ENCODE data around the gene CETP. TPM values are rescaled to one million over a fixed set of nuclear protein-coding genes. Genes with fewer than 3 reads are reported as not detected.

Gene CETP, protein sequence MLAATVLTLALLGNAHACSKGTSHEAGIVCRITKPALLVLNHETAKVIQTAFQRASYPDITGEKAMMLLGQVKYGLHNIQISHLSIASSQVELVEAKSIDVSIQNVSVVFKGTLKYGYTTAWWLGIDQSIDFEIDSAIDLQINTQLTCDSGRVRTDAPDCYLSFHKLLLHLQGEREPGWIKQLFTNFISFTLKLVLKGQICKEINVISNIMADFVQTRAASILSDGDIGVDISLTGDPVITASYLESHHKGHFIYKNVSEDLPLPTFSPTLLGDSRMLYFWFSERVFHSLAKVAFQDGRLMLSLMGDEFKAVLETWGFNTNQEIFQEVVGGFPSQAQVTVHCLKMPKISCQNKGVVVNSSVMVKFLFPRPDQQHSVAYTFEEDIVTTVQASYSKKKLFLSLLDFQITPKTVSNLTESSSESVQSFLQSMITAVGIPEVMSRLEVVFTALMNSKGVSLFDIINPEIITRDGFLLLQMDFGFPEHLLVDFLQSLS
- total RNA-seq, result 1 to 10 TPM in 1 of 4 donors, not detected in 3; 1.6 TPM

GRCh38 chr16:56961851-56962281 is at the start of gene CETP:
Gene CETP, plus strand, starts transcription at chr16:56961950. Its CDS starts 30 bp downstream, at chr16:56961980.
- H3K4me3 ChIP-seq, result no peak within 1 kb of the TSS
- H3K4me1 ChIP-seq, result peaks cover 0 to 51% (median 5%) of the 10 kb centered on the region in 3 donors
- no peak within 1 kb of the TSS for H3K27ac ChIP-seq
- ATAC-seq, result no peak
- TF ChIP-seq CTCF (IDR thresholded peaks at IDR 0.05), result no peak
- no peak for TF ChIP-seq EP300 (IDR thresholded peaks at IDR 0.05)
- TF ChIP-seq POLR2A (IDR thresholded peaks at IDR 0.05), result no peak
- TF ChIP-seq POLR2AphosphoS5 (IDR thresholded peaks at IDR 0.05), result no peak
- H3K9me3 ChIP-seq, result no peaks in the 10 kb centered on the region
- 80% methylated on average over 6 of the region's 12 CpGs; no CpG with 5 or more reads in 1 of the 2 donors for WGBS, 2 donors (ENCODE audit: low coverage in 1 of 2)
- H3K36me3 ChIP-seq, result no peaks in the 10 kb centered on the region
- H3K27me3 ChIP-seq, result no peaks in the 10 kb centered on the region

DNA sequence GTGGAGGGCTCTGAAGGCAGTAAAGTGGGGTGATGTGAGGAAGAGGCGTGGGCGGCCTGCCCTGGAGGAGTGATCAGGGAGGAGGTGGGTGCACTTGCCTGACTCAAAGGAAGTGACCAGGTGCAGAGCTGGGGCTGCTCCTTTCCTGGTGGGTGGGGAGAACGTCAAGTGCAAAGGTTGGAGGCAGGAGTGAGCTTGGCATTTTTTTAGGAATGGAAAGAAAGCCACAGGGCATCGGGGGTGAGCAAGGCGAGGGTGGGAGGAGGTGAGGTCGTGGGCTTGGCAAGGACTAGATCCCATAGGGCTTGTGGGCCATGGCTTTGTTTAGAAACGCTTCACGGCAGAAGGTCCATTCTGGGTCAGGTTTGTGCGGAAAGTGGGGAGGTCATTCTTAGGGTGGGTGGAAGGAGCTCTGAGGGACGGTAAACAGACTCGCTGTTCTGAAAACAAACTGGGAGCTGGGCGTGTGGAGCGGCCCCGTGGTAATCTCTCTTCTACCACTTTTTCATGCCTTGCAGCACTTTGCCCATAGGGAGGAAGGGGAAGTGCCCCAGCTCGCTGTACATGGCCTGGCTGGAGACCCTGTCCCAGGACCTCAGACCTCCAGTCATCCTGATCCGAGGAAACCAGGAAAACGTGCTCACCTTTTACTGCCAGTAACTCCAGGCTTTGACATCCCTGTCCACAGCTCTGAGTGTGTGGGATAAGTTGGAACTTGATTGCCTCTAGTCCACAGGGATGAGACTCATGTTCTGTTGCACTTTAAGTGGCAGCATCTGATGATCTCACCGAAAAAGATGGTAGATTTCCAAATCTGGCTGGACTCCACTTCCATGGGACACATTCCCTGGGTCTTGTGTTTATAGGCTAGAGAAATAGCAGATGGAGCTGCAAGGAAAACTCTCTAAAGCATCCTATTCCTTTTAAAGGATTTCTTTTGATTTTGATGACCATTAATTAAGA is 48.7 kb upstream of the CETP start:
- TF ChIP-seq EP300 (IDR thresholded peaks at IDR 0.05) (no peak), POLR2AphosphoS5 (IDR thresholded peaks at IDR 0.05) (no peak), CTCF (IDR thresholded peaks at IDR 0.05) (no peak), POLR2A (IDR thresholded peaks at IDR 0.05) (no peak)
- Histone ChIP-seq H3K4me3 (no peak overlapping the region), H3K27me3 (no peaks in the 10 kb centered on the region), H3K4me1 (peaks cover 0 to 15% (median 0%) of the 10 kb centered on the region in 3 donors), H3K9me3 (no peaks in the 10 kb centered on the region), H3K27ac (no peak overlapping the region), H3K36me3 (no peaks in the 10 kb centered on the region)
- WGBS, 2 donors (ENCODE audit: low coverage in 1 of 2), result 65 to 79% methylated on average over 13 to 15 of the region's 18 CpGs
- no peak for ATAC-seq

DNA sequence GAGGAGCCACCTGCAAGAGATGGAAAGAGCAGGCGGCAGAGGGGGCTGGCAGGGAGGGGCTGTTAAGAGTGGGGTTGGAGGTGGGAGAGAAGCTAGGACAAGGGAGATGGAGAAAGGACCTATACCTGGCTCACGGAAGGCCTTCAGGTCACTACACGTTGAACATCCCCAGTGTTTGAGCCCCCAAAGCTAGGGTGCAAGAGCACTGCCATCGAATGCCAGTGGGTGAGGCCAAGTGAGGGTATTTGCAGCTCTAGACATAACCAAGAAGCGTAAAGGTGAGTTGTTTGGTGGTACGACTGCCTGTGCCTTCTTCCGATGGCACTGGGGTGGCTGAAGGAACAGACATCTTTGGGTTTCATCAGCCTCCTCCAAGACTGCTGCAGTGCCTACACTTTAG is 46.9 kb upstream of the CETP start:
- Histone ChIP-seq H3K27ac (no peak overlapping the region), H3K4me3 (no peak overlapping the region), H3K27me3 (no peaks in the 10 kb centered on the region), H3K9me3 (no peaks in the 10 kb centered on the region), H3K4me1 (peaks cover 0 to 15% (median 0%) of the 10 kb centered on the region in 3 donors), H3K36me3 (no peaks in the 10 kb centered on the region)
- TF ChIP-seq POLR2AphosphoS5 (IDR thresholded peaks at IDR 0.05) (no peak), POLR2A (IDR thresholded peaks at IDR 0.05) (no peak), EP300 (IDR thresholded peaks at IDR 0.05) (no peak), CTCF (IDR thresholded peaks at IDR 0.05) (no peak)
- WGBS, 2 donors (ENCODE audit: low coverage in 1 of 2), result 76 to 84% methylated on average over 3 to 7 of the region's 7 CpGs
- ATAC-seq, result no peak

GRCh38 chr16:56915336-56916119 is 46.2 kb upstream of the CETP start:
- WGBS, 2 donors (ENCODE audit: low coverage in 1 of 2), result 37 to 47% methylated on average over 9 to 10 of the region's 13 CpGs
- Histone ChIP-seq H3K27ac (peak overlapping the region in 2 of 4 donors; percentile 29 to 36), H3K4me3 (no peak overlapping the region), H3K27me3 (no peaks in the 10 kb centered on the region), H3K36me3 (no peaks in the 10 kb centered on the region), H3K9me3 (no peaks in the 10 kb centered on the region), H3K4me1 (peaks cover 0 to 15% (median 0%) of the 10 kb centered on the region in 3 donors)
- TF ChIP-seq CTCF (IDR thresholded peaks at IDR 0.05), result no peak
- no peak for TF ChIP-seq POLR2A (IDR thresholded peaks at IDR 0.05)
- no peak for TF ChIP-seq POLR2AphosphoS5 (IDR thresholded peaks at IDR 0.05)
- TF ChIP-seq EP300 (IDR thresholded peaks at IDR 0.05), result no peak
- ATAC-seq, result no peak
